DOHH2 (cell line): Measurements from ENCODE around the gene SORD.

ENCODE experiments used
- EZH2phosphoT487 ChIP-seq: fragments of 200-600 bp; sonication (generic); IDR thresholded peaks from 2 replicates; pipeline ENCODE4 v1.6.1; 2017; ENCODE audit warnings: borderline replicate concordance, mild to moderate bottlenecking, antibody characterized with exemption, low read length, moderate library complexity, mixed read lengths
- TF ChIP-seq, protein P1 (sequence below): fragments of 200-600 bp; sonication (generic); IDR thresholded peaks from one replicate; pipeline ENCODE4 v1.5.1; 2014; ENCODE audit warnings: antibody characterized with exemption, mild to moderate bottlenecking, low read depth, low read length; ENCODE audit not compliant: poor library complexity, severe bottlenecking

DNA sequence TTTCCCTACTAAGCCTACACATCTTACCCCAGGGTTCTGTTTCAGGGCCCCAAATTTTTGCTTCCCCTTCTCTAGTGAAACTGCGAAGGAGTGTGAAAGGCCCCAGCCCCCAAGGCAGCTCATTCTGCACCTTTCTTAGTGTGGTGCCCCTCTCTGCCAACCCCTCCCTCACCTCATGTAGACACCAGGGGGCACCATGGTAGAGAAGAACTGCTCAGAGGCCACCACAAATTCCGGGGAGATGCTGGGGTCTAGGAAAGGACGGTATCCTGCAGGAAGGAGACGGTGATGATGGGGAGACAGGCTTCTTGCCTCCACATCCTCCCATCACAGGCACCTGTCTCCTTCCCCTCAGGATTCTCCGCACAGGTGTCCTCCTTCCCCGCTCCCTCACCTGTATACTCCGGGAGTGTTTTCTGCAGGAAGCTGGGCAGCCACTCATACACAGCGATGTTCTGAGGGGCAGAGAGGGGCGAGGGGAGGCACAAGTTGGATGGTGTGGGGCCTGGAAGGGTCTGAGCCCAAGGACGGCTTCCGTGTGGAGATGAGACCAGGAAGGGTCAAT lies 87.3 kb downstream of the SORD start:
- TF ChIP-seq, protein P1, sequence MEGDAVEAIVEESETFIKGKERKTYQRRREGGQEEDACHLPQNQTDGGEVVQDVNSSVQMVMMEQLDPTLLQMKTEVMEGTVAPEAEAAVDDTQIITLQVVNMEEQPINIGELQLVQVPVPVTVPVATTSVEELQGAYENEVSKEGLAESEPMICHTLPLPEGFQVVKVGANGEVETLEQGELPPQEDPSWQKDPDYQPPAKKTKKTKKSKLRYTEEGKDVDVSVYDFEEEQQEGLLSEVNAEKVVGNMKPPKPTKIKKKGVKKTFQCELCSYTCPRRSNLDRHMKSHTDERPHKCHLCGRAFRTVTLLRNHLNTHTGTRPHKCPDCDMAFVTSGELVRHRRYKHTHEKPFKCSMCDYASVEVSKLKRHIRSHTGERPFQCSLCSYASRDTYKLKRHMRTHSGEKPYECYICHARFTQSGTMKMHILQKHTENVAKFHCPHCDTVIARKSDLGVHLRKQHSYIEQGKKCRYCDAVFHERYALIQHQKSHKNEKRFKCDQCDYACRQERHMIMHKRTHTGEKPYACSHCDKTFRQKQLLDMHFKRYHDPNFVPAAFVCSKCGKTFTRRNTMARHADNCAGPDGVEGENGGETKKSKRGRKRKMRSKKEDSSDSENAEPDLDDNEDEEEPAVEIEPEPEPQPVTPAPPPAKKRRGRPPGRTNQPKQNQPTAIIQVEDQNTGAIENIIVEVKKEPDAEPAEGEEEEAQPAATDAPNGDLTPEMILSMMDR, result no peak
- TF ChIP-seq EZH2phosphoT487, result no peak
